ENCODE measurements around the gene MN1.
"Not testable (repeated sequence)": the region's sequence is repeated elsewhere in the genome, so short reads cannot be mapped to it uniquely, and the experiment has no call there.

Gene MN1

DNA sequence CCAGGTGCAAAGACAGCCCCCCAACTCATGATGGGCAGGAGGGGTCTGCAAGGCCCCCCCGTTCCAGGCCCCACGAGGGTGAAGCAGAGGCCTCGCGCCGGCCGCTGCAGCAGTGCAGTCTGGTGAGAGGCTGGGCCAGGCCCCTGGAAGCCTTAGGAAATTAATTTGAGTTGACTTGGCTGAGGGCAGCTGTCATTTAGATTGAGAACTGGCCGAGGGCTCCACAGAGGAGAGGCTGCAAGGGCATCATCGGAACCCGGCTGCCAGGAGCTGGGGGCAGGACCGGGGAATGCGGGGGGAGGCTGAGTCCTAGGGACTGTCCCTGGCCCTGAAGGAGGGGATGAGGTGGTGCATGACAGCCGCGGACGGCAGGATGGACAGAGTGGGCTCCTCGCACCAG, 39.9 kb downstream of the MN1 start:
- no peak for DNase-seq (ENCODE audit: low read depth)

DNA sequence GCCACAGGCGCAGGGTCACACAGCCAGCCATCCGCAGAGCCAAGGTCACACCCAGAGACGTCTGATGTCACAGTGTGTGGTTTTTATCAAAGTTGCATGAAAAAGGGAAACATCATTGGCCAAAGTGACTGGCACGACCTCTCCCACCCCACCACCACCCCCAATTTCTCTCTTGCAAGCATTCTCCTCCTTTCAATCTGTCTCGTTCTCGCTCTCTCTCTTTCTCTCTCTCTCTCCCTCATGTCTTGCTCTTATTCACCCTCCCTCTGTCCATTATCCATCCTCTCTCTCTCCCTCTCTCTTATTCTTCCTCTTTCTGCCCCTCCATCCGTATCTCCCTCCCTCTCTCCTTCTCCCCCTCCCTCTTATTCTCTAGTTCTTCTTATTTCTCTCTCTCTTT, 40.6 kb downstream of the MN1 start:
- no peak for DNase-seq (ENCODE audit: low read depth)

DNA sequence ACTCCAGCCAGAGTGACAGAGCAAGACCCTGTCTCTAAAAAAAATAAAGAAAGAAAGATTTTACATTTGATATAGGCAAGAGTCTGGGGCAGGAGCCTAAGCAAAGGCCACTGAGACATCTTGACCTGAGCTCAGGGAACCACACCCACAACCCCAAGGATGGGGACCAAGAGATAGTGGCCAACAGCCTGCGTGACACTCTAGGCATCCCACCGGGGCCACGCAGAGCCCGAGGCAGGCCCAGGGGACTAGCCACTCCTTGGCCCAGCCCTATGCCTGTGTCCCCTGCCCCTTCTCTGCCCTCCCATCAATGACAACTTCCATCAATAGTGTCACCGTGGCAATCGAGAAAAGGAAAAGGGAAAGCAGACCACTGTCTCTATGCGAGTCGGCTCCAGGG, 41.1 kb downstream of the MN1 start:
- DNase-seq (ENCODE audit: low read depth), result no peak

DNA sequence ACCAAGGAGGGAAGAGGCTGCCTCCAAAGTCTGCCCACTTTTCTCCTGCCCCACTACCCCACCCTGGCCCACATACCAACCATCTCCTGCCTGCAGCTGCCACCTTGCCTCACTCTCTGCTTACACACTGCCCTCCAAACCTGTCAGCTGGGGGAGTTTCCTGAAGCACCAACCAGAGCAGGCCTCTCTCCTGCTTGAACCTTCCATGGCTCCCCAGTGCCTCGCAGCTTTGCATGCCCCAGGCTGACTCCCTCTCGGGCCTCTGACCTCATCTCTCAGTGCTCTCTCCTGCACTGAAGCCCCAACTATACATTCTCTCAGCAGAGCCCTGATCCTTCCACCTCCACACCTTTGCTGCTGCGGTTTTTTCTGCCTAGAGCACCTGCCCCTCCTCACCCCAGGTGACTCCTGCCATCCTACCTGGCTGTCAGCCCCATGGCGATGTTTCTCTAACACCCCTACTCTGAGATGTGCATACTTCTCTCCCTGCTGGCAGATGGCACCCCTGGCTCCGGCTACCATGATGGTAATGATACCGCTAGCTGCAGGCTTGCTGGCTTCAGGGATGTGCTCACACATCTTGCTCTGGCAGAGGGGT, 43.5 kb downstream of the MN1 start:
- no peak for DNase-seq (ENCODE audit: low read depth)

DNA sequence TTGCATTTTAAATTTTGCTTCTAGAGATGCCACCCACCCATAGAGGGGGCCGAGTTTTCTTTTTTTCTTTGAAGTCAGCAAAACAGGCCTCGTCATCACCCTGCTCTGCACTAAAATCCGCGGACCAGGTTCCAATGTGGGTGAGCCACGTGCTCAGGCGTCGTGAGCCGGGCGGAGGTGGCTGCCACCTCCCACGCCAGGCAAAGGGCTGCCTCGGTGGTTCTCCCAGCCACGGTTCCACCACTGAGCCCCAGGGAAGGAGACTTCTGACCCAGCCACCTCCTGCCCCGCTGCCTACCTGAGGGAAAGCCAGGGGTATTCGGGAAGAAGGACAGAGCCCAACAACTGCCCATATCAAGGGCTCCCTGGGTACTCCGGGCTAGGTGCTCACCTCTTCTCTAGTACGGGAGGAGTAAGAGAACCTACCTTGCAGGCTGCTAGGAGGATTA, 45.3 kb downstream of the MN1 start:
- DNase-seq (ENCODE audit: low read depth), result no peak

DNA sequence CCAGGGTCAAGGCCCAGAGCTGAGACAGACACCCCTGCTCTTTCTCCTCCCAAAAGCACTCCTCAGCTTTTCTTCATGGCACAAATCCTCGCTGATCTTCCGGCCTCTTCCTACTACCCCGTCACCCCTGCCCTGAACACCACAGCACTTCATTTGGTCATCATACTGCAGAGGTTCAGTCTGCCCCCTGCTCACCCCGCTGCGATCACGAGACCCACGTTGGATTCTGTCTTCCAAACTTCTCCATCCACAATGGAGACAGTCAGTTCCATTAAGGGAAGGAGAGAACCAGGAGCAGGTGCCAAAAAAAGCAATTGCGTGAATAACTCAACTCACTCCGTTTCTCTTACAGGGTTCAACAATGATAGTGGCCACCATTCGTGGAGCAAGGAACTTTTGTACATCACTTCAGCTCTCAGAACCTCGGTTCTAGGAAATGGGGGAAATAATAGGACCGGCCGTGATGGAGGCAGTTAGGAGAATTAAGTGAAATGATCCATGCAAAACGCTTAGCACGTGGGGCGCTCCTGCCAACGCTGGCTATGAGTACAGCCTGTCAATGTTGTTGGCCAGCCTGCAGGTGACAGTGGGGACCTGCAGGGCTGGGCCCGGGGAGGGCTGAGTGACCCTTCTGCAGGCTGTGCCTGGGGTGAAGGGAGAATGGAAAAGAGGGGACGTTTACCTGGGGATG, 45.9 kb downstream of the MN1 start:
- DNase-seq (ENCODE audit: low read depth), result no peak

DNA sequence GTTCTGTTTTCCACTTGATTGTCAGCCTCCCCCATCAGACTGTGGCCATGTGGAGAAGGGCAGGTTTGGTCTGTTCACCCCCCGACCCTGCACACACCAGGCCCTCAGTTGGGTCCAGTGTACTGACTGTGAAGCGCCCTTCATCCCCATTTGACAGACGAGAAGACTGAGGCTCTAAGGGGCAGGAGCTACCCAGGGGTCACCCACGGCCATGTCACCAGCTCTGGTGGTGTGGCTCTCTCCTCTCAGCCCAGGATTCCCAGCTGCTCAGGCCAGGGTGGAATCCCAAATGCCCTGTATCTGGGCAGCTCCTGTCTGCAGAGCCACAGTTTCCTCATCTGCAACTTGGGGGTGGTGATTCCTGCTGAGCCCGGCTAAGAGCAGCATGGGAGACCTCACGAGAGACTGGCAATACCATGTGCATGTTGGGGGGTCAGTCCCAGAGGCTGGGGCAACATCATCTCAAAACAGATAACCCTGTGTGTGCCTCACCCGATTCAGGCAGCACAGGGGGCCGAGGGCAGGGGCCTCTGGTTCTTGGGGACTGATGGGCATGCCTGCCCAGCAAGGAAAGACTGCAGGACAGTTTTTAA, 46.6 kb downstream of the MN1 start:
- no peak for DNase-seq (ENCODE audit: low read depth)

DNA sequence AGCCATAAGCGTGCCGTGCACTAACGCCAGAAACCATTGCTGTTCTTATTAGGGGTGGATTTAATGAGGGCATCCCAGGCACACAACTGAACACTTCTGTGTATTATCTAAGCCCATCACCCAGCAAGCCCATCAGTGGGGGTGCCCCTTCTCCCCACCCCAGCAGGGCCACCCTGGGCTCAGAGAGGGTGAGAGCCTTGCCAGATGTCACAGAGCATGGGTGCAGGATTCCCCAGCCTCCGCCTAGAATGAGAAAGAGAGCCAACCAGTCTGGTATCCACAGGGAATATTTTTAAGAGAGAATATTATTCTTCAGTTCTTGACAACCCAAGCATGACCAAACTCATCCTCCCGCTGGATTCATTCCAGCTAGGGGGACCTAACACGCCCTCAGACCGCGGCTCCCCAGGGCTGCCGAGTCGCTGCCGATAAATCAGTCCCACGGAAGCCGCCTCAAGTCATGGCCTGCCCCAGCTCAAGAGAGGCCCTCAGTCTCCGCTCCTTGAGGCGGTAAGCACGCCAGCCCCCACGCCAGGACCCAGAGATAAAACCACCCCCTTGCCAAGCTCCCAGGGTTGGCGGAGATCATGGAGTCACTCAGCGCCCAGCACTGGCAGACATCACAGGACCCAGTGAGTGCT, 47.2 kb downstream of the MN1 start:
- DNase-seq (ENCODE audit: low read depth), result no peak

DNA sequence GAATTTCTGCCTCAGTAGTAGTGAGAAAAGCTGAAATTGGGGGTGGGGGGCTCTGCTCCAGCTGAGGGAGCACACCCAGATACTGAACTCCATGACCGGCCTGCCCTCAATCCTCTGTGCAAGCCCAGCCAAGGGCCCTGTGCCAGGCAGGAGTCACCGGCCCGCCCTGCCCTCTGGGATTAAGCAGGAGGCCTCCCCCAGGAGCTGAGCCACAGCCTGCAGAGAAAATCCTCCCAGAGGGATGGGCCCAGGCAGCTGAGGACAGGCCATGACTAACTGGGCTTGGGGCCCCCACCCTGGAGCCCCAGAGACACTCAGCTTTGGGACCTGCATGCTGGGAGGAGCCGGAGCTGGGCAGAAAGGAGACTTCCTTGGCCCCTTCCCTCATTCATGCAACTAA, 48.8 kb downstream of the MN1 start:
- DNase-seq (ENCODE audit: low read depth), result no peak

DNA sequence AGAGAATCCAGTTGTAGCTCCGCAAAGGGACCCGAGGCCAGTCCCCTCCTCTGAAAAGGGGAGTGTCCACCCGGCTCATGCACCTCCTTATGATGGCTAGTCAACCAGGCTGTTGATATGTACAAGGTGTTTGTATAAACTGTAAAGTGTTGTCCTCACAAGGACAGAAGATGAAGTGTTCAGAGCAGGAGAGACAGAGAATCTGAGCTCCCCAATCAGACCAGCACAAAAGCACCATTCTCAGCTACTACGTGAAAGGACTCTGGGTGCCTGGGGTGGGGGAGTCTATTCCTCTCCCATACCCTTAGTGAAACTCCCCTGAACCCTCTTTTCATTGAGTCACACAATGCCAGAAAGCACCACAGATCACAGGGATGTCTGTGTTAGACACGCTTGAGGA, 49.4 kb downstream of the MN1 start:
- DNase-seq (ENCODE audit: low read depth), result no peak

DNA sequence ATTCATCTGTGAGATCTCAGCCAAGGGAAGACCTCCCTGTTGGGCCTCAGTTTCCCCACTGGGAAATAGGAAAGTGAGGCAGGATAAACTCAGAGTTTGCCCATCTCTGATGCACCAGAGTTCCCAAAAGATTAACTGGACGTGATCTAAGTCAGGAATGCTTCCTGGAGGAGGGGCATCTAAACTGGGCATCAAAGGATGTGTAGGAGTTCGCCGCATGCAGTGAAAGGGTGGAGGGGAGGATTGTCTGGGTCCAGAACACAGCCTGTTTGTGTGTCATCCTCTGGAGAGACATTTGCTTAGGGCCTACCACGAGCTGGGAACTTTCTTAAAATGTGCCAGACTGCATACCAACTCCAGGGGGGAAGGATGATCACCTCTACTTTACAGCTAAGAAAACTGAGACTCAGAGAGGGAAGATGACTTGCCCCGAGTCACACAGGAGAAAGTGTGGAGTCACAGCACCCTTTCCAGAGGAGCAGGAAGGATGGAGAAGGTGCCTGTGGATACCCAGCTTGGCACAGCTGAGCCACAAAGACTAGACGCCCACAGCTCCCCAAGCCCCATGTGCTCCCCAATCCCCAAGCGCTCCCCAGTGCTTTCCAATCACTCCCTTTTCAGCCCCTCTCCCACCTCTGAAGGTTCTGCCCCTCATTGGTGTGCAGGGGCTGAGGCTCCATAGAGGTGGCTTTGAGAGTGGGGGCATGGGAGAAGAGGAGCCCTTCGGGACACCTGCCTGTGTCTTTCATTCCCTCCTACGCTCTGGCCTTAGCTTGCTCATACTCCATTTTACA, 50.1 kb downstream of the MN1 start:
- no peak for DNase-seq (ENCODE audit: low read depth)

DNA sequence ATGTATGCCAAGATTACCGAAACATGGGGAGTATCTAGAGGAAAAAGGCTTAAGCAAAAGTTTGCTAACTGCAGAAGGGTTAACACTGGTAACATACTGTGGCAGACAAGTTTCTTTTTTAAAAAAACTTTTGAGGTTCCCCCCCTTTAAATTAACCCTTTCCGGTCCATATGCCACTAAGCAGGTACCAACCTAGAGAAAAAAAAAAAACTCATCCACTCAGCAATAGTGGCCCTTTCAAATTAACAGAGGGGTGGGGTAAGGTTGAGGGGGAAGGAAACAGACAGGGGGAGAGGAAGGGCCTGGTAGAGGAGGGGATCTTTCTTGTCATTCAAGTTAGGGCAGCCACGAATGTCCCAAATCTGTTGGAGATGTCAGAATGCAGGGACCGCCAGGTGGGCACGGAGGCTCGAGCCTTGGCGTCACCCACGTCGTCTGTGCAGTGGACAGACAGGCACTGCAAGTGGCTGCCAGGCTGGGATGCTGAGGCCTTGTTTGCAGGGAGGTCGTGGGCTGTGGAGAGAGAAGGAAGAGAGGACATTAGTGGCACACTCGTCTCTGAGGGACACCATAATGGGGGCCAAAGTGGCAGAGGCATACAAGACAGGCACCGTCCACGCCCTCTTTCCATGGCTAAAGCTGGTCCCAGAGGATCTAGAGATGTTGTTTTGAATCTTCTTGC, 50.8 kb downstream of the MN1 start:
- no peak for DNase-seq (ENCODE audit: low read depth)

DNA sequence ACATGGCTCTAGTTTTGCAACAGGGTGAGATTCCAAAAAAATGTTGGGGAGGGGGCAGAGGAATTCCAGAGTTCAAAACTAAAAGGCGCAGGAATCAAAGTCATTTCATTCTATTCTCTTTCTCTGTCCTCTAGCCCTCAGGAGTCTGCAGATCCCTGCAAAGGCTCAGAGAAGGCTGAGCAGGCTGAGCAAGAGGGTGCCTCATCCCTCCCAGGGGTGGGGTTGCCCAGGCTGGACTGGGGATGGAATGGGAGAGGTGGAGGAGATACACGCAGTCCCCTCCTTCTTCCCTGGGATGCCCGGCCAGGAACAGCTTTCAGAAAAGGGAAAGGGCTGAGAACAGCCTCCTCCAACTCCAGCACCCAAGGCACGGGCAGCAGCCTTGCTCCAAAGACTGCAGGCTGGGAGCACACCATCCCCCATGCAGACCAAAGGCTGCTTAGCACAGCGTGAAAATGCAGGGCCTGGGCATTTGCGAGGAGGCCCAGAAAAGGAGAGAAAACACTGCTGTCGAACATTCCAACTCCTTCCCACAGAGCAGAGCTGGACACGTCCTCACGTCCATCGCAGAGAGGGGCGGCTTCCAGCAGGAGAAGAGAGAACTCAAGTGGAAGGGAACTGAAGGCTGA, 51.8 kb downstream of the MN1 start:
- DNase-seq (ENCODE audit: low read depth), result no peak

DNA sequence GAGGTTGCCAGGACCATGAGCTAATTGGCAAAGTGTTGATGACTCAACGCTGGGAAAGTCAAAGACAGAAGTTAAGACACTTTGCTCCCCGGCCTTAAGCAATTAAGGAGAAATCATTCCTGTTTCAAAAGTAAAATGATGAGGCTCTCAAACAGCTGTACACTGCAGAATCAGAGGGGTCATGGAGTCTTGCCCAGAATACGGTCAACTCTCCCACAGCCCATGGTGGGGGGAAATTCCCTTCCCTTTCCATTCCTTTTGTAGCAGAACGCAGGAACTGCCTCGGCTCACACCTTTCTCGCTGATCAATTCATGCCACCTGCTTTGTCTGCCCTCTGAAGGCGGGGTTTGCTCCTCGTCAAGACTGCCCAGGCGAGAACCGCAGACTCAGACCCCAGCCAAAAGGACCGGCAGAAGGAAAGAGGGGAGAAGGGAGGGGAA, 52.8 kb downstream of the MN1 start:
- DNase-seq (ENCODE audit: low read depth), result no peak

DNA sequence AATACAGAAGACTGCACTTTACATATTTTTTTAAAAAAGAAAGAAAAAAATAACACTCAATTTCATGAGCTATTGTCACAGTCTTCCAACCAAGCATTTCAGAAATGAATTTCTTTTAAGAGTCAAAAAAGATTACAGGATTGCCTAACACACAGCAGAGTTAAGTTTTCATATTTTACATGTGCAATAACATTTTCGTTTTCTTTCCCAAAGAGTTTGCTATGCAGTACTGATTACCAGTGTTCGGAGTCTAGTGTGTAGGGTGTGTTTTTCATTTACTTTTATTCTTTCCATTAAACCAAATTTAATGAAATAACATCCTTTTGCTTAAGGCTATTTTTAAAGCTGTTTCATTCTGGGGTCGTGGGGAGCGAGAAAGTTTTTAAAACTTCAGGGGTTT, 53.2 kb downstream of the MN1 start:
- DNase-seq (ENCODE audit: low read depth), result no peak

DNA sequence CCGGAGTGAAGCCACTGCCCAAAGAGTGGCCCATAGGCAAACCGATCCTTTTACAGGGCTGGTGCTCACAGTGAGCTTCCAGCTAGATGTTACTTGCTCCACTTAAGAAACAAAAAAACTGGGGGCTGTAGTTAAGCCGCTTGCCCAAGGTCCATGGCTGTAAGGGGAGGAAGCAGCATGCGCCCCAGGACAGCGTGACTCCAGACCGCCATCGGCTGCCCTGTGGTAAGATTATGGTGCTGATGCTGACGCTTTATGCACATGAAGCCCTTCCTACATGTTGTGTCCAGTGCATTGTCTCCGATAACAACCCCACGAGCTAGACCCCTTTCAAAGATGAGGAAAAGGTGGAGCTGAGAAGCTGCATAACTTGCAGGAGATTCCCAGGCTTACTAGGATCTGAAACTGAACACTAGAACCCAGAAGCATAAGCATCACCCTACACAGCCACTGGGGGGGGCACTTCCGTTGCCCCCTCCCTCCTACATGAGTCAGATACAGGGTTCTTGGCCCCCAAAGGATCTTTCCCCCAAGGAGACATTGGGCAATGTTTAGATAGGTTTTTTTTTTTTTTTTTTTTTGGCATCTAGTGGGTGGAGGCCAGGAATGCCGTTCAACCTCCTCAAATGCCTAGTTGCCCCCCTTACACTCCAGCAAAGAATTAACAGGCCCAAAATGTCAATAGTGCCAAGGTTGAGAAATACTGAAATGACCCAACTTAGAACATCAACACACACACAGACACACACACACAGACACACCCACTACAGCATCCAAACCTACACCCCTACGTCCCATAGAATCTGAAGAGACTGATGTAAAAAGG, 53.9 kb downstream of the MN1 start:
- DNase-seq (ENCODE audit: low read depth), result no peak

DNA sequence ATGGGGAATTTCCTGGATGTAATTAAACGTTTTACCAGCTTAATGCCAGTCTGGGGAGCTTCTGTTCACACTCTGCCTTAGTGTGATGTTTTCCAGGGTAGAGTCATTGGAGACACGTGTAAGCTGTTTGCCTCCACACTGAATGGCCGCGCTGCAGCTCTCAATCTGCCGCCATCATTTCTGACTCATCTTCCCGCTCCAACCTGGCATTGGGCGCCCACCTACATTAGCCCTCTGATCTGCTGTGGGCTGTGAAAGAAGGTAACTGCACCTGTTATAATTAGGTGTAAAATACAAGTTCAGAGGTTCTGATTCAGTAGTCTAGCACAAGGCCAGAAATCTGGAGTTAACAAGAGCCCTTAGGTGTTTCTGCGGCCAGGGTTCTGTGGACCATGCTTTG, 54.6 kb downstream of the MN1 start:
- no peak for DNase-seq (ENCODE audit: low read depth)

DNA sequence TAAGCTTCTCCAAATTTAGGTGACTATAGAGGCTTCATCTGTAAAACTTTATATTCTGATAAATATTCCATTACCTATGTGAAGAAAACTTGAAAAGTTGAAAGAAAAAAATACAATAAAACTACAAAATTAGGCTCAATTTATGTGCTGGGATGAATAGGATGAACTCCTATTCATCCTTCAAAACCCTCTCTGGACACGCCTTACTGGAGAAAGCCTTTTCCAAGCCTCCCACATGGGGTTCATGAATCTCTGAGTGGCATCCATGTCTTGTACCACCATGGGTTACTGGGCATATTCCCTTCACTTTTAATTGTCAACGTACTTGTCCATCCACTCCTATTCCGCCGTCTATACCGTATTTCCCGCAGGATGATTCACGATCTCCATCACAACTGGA, 55.7 kb downstream of the MN1 start:
- no peak for DNase-seq (ENCODE audit: low read depth)

DNA sequence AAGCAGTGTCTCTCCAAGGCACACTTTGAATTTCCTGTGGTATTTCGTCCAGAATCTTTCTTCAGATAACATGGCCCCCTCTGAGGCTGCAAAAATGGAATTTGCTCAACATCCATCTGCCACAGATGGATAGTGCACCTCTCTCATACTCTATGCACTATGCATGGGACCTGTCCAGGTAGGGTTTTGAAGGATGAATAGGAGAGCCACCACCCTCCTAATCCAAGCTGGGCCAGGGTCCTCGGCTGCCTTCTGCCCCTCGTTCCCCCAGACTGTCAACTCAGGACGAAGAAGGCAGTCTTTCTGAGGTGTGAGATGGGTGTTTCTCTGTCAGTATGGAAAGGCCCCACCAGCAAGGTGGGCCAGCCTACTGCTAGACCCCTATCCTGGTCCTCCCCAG, 56.4 kb downstream of the MN1 start:
- no peak for DNase-seq (ENCODE audit: low read depth)

DNA sequence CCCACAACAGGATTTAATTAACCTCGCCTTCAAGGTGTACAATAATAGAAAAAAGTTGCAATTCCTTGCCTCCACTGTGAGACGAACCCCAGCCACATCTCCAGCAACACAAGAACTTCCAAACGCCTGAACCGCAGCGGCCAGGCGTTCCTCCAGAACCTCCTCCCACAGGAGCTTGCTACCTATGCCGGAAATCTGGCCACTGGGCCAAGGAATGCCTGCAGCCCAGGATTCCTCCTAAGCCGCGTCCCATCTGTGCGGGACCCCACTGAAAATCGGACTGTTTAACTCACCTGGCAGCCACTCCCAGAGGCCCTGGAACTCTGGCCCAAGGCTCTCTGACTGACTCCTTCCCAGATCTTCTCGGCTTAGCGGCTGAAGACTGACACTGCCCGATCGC, 57.5 kb downstream of the MN1 start:
- DNase-seq (ENCODE audit: low read depth), result not testable (repeated sequence)

All from stimulated activated CD8-positive, alpha-beta memory T cell treated with anti-CD3 and anti-CD28 coated beads, Interleukin-7, amount 100 ng/mL, for 24 hours (primary cell).